HG03469 (cell line): Measurements from ENCODE around the gene COMT.

ENCODE experiments used
- ATAC-seq: cut with Tn5 transposase; IDR thresholded peaks from one replicate; pipeline ENCODE4 v1.9.1; 2021; ENCODE audit warnings: mild to moderate bottlenecking, moderate library complexity, moderate number of reproducible peaks; ENCODE audit not compliant: unreplicated experiment

COMT gene

DNA sequence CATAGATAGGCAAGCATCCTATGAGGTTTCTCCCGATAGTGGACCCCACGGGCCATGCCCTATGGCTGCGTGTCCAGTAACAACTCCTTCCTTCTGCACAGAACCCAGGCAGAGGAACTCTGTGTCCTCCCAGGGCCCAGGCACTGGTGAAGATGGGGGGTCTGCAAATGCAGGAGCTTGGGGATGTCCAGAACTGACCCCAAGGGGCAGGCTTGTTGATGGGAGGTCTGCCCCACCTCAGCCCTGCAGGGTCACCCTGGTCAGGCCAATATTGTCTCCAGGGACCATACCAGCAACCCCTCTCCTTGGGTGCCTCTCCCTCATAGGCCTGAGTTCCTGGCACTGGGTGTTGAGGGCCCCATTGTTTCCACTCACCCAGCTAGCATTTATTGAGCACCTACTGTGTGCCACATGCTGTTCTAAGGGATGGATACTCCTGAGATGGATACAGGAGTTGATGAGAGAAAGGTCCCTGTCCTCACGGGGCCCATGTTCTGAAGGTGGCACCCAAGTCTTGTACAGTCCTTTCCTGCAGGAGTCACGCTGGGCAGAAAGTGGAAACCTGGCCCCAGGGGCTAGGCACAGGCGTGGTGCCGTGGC lies 26.4 kb downstream of the COMT start:
- no peak for ATAC-seq

GRCh38 chr22:19968450-19968891 lies 26.9 kb downstream of the COMT start:
- ATAC-seq = no peak

- ATAC-seq = no peak
These were observed 27.8 kb downstream of the COMT start for GRCh38 chr22:19969141-19969928.

DNA sequence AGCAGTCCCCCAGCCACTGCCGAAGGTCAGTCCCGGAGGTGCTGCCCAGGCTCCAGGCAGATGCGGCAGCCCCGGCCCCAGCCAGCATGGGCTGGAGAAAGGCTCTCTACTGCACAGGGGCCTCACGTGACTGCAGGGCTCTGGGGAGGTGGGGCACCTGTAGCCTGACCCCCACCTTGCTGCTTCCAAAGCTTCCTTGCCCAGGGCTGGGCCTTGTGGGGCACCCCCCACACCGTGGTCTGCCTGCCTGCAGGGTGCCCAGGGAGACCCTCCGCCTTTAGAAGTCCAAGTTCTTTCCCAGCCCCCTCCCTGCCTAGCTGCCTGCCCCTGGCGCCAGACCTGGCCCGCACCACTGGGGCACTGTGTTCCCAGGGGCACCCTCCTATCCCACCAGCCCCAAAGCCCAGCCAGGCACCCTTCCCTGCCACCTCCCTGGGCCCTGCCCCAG lies 28.5 kb downstream of the COMT start:
- no peak for ATAC-seq

- no peak for ATAC-seq
These were observed 29.1 kb downstream of the COMT start for GRCh38 chr22:19970479-19971275.

GRCh38 chr22:19971276-19972124 lies 29.9 kb downstream of the COMT start:
- no peak for ATAC-seq

DNA sequence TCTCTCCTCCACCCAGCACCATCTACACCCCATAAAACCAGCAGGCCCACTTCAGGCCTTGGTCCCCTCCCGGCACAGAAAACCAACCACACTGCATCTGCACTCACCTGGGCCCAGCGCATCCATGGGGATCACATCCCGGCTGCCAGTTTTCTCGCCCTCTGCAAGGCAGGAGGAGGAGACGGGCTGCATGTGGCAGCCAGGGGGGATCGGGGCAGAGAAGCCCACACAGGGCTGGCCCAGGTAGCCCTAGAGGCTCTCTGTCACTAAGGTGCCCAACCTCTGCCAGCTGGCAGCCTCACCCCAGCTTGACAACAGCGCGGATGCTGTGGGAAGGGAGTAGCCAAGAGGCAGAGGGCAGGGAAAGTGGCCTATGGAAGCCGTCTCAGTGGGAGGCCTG lies 30.7 kb downstream of the COMT start:
- no peak for ATAC-seq

GRCh38 chr22:19972652-19973550 lies 31.3 kb downstream of the COMT start:
- ATAC-seq = no peak

- ATAC-seq = no peak
These were observed 32.1 kb downstream of the COMT start for GRCh38 chr22:19973551-19974267.

- ATAC-seq = no peak
These were observed 32.8 kb downstream of the COMT start for GRCh38 chr22:19974268-19974861.

GRCh38 chr22:19974935-19975706 lies 33.5 kb downstream of the COMT start:
- ATAC-seq = no peak

GRCh38 chr22:19975707-19976035 lies 34.1 kb downstream of the COMT start:
- ATAC-seq = no peak

DNA sequence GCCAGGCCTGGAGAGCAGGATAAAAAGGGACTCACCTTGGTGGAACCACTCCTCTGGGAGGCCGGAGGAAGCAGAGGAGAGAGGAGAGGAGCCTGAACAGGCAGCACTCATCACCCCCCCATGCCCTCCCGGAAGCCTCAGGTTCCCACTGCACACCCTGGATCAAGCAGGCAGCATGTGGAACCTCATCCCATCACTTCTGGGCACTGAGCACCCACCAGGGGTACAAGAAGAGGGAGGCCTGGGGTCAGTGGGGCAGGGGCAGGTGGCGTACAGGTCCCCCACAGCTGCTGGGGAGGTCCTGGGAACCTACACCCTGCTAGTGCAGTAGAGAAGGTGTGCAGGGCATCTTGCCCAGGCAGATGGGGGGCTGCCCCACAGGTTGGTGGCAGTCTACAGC lies 35.1 kb downstream of the COMT start:
- ATAC-seq = no peak

- ATAC-seq = no peak
These were observed 36.0 kb downstream of the COMT start for GRCh38 chr22:19977296-19978243.

- ATAC-seq = no peak
These were observed 37.2 kb downstream of the COMT start for GRCh38 chr22:19978748-19979147.

DNA sequence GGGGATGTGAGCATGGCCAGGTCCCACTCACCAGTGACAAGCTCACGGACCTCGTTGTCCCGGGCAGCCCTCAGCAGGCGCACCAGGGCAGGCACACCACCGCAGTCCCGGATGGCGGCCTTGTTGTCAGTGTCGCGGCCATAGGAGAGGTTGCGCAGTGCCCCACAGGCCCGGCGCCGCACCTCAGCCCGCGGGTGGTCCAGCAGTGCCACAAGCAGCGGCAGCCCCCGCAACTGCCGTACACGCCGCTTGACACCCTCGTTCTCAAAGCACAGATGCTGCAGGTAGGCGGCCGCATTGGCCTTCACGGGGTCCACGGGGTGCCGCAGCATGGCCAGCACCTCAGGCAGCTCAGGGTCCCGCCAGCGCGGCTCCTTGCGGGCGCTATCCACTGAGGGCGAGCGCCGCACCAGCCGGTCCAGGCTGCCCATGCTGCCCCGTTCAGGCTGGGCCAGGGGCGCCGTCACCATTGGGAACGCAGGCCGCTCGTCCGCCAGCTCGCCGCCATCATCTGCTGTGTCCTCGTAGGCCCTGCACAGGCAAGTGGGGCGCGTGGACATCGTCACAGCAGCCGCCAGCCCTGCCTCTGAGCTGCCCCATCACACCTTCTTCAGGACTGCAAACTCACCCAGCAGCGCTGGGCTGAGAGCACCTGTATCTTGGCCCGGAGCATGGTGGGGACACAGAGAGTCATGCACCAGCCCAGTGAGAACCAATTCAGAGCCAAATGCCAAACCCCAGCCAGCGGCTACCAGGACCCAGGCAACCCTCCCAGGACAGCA lies 38.3 kb downstream of the COMT start:
- ATAC-seq = no peak
